ENCODE data around the gene UBE2G1. TPM values are rescaled to one million over a fixed set of nuclear protein-coding genes. Genes with fewer than 3 reads are reported as not detected.
A peak's percentile ranks its signal among the peaks of the same experiment; 100 is the strongest.

The UBE2G1 gene
- polyA plus RNA-seq, 1 experiment, result 51.5 TPM

- no peaks in the 10 kb centered on the region; the same call in 1 of the 2 replicates for H3K9me3 ChIP-seq (ENCODE audit: control insufficient read depth, insufficient read depth, low read length)
- no peak overlapping the region for H3K27ac ChIP-seq (ENCODE audit: low read depth, low read length)
- DNase-seq (ENCODE audit: low read depth, low spot score), result no peak
- H3K27me3 ChIP-seq (ENCODE audit: control insufficient read depth, insufficient read depth, low read length), result no peaks in the 10 kb centered on the region
- CTCF ChIA-PET, result no interaction called here
- POLR2A ChIA-PET, result no interaction called here
- TF ChIP-seq, protein P1, sequence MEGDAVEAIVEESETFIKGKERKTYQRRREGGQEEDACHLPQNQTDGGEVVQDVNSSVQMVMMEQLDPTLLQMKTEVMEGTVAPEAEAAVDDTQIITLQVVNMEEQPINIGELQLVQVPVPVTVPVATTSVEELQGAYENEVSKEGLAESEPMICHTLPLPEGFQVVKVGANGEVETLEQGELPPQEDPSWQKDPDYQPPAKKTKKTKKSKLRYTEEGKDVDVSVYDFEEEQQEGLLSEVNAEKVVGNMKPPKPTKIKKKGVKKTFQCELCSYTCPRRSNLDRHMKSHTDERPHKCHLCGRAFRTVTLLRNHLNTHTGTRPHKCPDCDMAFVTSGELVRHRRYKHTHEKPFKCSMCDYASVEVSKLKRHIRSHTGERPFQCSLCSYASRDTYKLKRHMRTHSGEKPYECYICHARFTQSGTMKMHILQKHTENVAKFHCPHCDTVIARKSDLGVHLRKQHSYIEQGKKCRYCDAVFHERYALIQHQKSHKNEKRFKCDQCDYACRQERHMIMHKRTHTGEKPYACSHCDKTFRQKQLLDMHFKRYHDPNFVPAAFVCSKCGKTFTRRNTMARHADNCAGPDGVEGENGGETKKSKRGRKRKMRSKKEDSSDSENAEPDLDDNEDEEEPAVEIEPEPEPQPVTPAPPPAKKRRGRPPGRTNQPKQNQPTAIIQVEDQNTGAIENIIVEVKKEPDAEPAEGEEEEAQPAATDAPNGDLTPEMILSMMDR (IDR thresholded peaks at IDR 0.05; ENCODE audit: low read depth, low read length), result no peak
- no peak overlapping the region for H3K4me3 ChIP-seq (ENCODE audit: low read depth, low read length)
Measured at GRCh38 chr17:4266550-4266949, 99.9 kb downstream of the UBE2G1 start.

- no peaks in the 10 kb centered on the region for H3K27me3 ChIP-seq (ENCODE audit: control insufficient read depth, insufficient read depth, low read length)
- peak; percentile 85 for DNase-seq (ENCODE audit: low read depth, low spot score)
- peak within 1 kb of the TSS; percentile 94 for H3K4me3 ChIP-seq (ENCODE audit: low read depth, low read length)
- TF ChIP-seq, protein P1 (IDR thresholded peaks at IDR 0.05; ENCODE audit: low read depth, low read length), result peak; percentile 9; the same call in 1 of the 2 replicates
- CTCF ChIA-PET, result interaction anchor here (1.0 kb wide), 1 partner anchor 48 kb away, joined by 4 read pairs; no protein-coding TSS in a partner anchor
- H3K27ac ChIP-seq (ENCODE audit: low read depth, low read length), result peak within 1 kb of the TSS; percentile 68
- peaks cover 18% of the 10 kb centered on the region for H3K9me3 ChIP-seq (ENCODE audit: control insufficient read depth, insufficient read depth, low read length)
- POLR2A ChIA-PET, result interaction anchor here (0.6 to 0.9 kb wide), 5 partner anchors 33 to 161 kb away, joined by 3 to 5 read pairs (median 4); no protein-coding TSS in a partner anchor
Measured at GRCh38 chr17:4263282-4264215, 102.9 kb downstream of the UBE2G1 start, which contains the start of gene ANKFY1. ANKFY1 (minus strand) TSS chr17:4263979; CDS start chr17:4263941, 38 bp downstream.

GRCh38 chr17:4262703-4263102 lies 103.8 kb downstream of the UBE2G1 start:
- Histone ChIP-seq H3K27ac (ENCODE audit: low read depth, low read length) (no peak overlapping the region), H3K9me3 (ENCODE audit: control insufficient read depth, insufficient read depth, low read length) (peaks cover 23% of the 10 kb centered on the region), H3K27me3 (ENCODE audit: control insufficient read depth, insufficient read depth, low read length) (no peaks in the 10 kb centered on the region), H3K4me3 (ENCODE audit: low read depth, low read length) (peak overlapping the region; percentile 94)
- DNase-seq (ENCODE audit: low read depth, low spot score), result no peak
- ChIA-PET CTCF (interaction anchor here (0.6 to 1.0 kb wide), 2 partner anchors 48 to 112 kb away, joined by 4 to 5 read pairs; no protein-coding TSS in a partner anchor), POLR2A (interaction anchor here (0.9 kb wide), 1 partner anchor 70 kb away, joined by 3 read pairs; no protein-coding TSS in a partner anchor)
- TF ChIP-seq, protein P1 (IDR thresholded peaks at IDR 0.05; ENCODE audit: low read depth, low read length), result no peak

DNA sequence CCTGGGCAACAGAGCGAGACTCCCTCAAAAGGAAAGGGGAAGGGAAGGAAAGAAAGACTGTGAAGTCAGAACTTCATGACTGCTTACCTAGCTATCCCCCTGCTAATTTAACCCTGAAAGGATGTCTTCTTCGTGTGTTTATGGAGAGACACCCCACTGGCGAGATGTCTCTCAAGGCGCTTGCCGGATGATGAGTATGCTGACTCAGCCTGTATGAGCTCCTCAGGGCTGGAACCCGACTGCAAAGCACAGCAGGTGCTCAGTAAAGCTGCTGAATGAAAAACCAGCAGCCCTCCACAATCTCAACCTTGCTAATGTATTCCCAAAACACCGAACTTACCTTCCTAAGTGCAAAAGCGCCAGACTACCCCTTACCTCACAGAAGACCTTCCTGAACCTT lies 105.0 kb downstream of the UBE2G1 start:
- no peak for DNase-seq (ENCODE audit: low read depth, low spot score)
- CTCF ChIA-PET, result interaction anchor here (0.9 to 1.9 kb wide), 3 partner anchors 12 to 151 kb away, joined by 3 to 8 read pairs (median 7); no protein-coding TSS in a partner anchor
- Histone ChIP-seq H3K27ac (ENCODE audit: low read depth, low read length) (no peak overlapping the region), H3K27me3 (ENCODE audit: control insufficient read depth, insufficient read depth, low read length) (no peaks in the 10 kb centered on the region), H3K4me3 (ENCODE audit: low read depth, low read length) (no peak overlapping the region), H3K9me3 (ENCODE audit: control insufficient read depth, insufficient read depth, low read length) (peaks cover 23% of the 10 kb centered on the region)
- POLR2A ChIA-PET, result no interaction called here
- TF ChIP-seq, protein P1 (IDR thresholded peaks at IDR 0.05; ENCODE audit: low read depth, low read length), result no peak

DNA sequence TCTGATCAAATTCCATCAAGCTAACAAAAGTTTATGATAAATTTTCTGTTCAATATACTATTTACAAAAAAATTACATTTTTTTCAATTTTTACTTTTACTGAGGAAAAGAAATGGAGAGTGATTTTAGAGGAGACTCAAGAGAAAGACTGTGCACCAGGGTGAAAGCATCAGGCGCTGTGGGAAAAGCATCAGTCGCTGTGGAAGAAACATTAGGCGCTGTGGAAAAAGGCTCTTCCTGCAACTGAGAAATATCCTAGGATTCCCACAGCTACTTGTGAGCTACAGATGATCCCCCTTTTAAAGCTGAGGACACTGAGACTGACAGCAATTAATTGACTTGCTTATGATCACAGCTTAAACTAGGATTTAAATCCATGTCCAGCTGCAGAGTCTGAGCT lies 107.6 kb downstream of the UBE2G1 start:
- Histone ChIP-seq H3K27ac (ENCODE audit: low read depth, low read length) (no peak overlapping the region), H3K9me3 (ENCODE audit: control insufficient read depth, insufficient read depth, low read length) (peaks cover 23% of the 10 kb centered on the region), H3K4me3 (ENCODE audit: low read depth, low read length) (no peak overlapping the region), H3K27me3 (ENCODE audit: control insufficient read depth, insufficient read depth, low read length) (no peaks in the 10 kb centered on the region)
- TF ChIP-seq, protein P1 (IDR thresholded peaks at IDR 0.05; ENCODE audit: low read depth, low read length), result no peak
- ChIA-PET CTCF (no interaction called here), POLR2A (no interaction called here)
- no peak for DNase-seq (ENCODE audit: low read depth, low spot score)

Data from AG04450 (cell line).